GM12878 (cell line): Measurements from ENCODE around the gene GPC6. TPM values are rescaled to one million over a fixed set of nuclear protein-coding genes. Genes with fewer than 3 reads are reported as not detected.

Source experiments
- ATAC-seq: fragments of 200-7000 bp; cut with Tn5 transposase; 3 replicates; pipeline ENCODE4 v1.9.1; 2020; ENCODE audit warnings: mild to moderate bottlenecking, moderate library complexity
- BruUV-seq: library from RNA; stranded (reverse); fragments of 400-500 nt; replicated peaks from 2 replicates; lab custom pipeline; 2021; lab: Mats Ljungman, UMichigan
- CTCF ChIA-PET: fragments of 300-600 bp; sonication (Branson Sonifier 250); formaldehyde crosslinking; extraction: SDS; loops from one replicate; lab custom pipeline; 2021; ENCODE audit warnings: inconsistent platforms; lab: Yijun Ruan, JAX
- POLR2A ChIA-PET: fragments of 350-600 bp; formaldehyde crosslinking; extraction: SDS; loops from one replicate; lab custom pipeline; 2021; ENCODE audit warnings: inconsistent platforms; lab: Charles Lee
- RAD21 ChIA-PET: fragments of 300-600 bp; sonication (Branson Sonifier 250); formaldehyde crosslinking; loops from one replicate; lab custom pipeline; 2023; ENCODE audit warnings: antibody characterized with exemption; ENCODE audit not compliant: unreplicated experiment; lab: Charles Lee
- SMC1A ChIA-PET: fragments of 300-600 bp; sonication (Branson Sonifier 250); formaldehyde crosslinking; loops from one replicate; lab custom pipeline; 2023; ENCODE audit not compliant: unreplicated experiment, uncharacterized antibody; lab: Charles Lee
- DNase-seq: peaks from one replicate; pipeline ENCODE4 v3.0.0-alpha.2; 2011; ENCODE audit warnings: low read depth, low spot score
- FAIRE-seq: peaks from 3 replicates; lab custom pipeline; 2011; peaks lifted over from hg19 to GRCh38; lab: Jason Lieb, UNC
- H2AFZ ChIP-seq: 2 replicates; pipeline ENCODE4 v1.6.0; 2011; ENCODE audit warnings: low read depth, low read length, control low read depth; ENCODE audit not compliant: control insufficient read depth
- H3K27ac ChIP-seq: 2 replicates; pipeline ENCODE4 v1.5.1; 2011; ENCODE audit warnings: control low read depth; ENCODE audit not compliant: control insufficient read depth, insufficient read depth
- H3K27me3 ChIP-seq, 2 experiments: replicated peaks in 1 of 2; 2 replicates each; pipeline versions ENCODE4 v1.6.0 to v1.6.1; 2011; ENCODE audit warnings: low read length in 1 of 2; ENCODE audit not compliant: control insufficient read depth in 2 of 2, insufficient read depth in 2 of 2
- H3K36me3 ChIP-seq, 2 experiments: 2 replicates each; pipeline ENCODE4 v1.5.1; 2011; ENCODE audit warnings: low read length in 1 of 2; ENCODE audit not compliant: control insufficient read depth in 2 of 2, insufficient read depth in 2 of 2
- H3K4me1 ChIP-seq: 2 replicates; pipeline ENCODE4 v1.6.1; 2011; ENCODE audit warnings: mild to moderate bottlenecking, low read length, moderate library complexity, mixed read lengths; ENCODE audit not compliant: control insufficient read depth, insufficient read depth
- H3K4me2 ChIP-seq: 2 replicates; pipeline ENCODE4 v1.6.0; 2011; ENCODE audit warnings: control low read depth; ENCODE audit not compliant: control insufficient read depth, insufficient read depth
- H3K4me3 ChIP-seq: fragments of 200-600 bp; sonication (generic); 2 replicates; pipeline ENCODE4 v1.5.1; 2016
- H3K79me2 ChIP-seq: 2 replicates; pipeline ENCODE4 v1.6.0; 2011; ENCODE audit warnings: low read length; ENCODE audit not compliant: control insufficient read depth, insufficient read depth
- H3K9ac ChIP-seq: 2 replicates; pipeline ENCODE4 v1.8.0; 2011; ENCODE audit warnings: low read length, control low read depth, mixed read lengths; ENCODE audit not compliant: control insufficient read depth, insufficient read depth
- H3K9me3 ChIP-seq: replicated peaks from 3 replicates; pipeline ENCODE4 v1.5.1; 2011; ENCODE audit warnings: mild to moderate bottlenecking, low read length; ENCODE audit not compliant: control insufficient read depth, insufficient read depth
- H4K20me1 ChIP-seq: 2 replicates; pipeline ENCODE4 v1.6.0; 2011; ENCODE audit not compliant: control insufficient read depth, insufficient read depth
- BCL11A ChIP-seq: IDR thresholded peaks from 2 replicates; pipeline ENCODE4 v1.6.1; 2011; ENCODE audit warnings: low read depth, low read length
- BMI1 ChIP-seq: fragments of 450-650 bp; IDR thresholded peaks from 2 replicates; pipeline ENCODE4 v1.6.1; 2016; ENCODE audit warnings: mild to moderate bottlenecking, moderate library complexity, borderline replicate concordance
- CUX1 ChIP-seq: IDR thresholded peaks from 2 replicates; pipeline ENCODE4 v1.6.1; 2012; ENCODE audit warnings: improper control_type of control experiment, low read depth, low read length; ENCODE audit not compliant: insufficient replicate concordance
- HDAC2 ChIP-seq: fragments of 200-600 bp; sonication (generic); IDR thresholded peaks from 2 replicates; pipeline ENCODE4 v1.6.1; 2017
- IKZF1 ChIP-seq: fragments of 450-650 bp; conservative IDR thresholded peaks from 2 replicates; pipeline ENCODE4 v1.6.1; 2017; ENCODE audit warnings: antibody characterized with exemption, mild to moderate bottlenecking
- IKZF2 ChIP-seq, 2 experiments: fragments of 450-650 bp; IDR thresholded peaks; 2 replicates each; pipeline ENCODE4 v1.6.1; 2017; ENCODE audit warnings: mild to moderate bottlenecking in 2 of 2, moderate library complexity in 2 of 2
- IRF4 ChIP-seq: IDR thresholded peaks from 2 replicates; pipeline ENCODE4 v1.6.1; 2011; ENCODE audit warnings: low read depth, low read length
- MEF2A ChIP-seq: IDR thresholded peaks from 2 replicates; pipeline ENCODE4 v1.6.1; 2011; ENCODE audit warnings: low read depth, mild to moderate bottlenecking, low read length, moderate library complexity; ENCODE audit not compliant: insufficient read depth
- NFYB ChIP-seq: IDR thresholded peaks from 2 replicates; pipeline ENCODE4 v1.6.1; 2011; ENCODE audit warnings: low read depth, mild to moderate bottlenecking, low read length, improper control_type of control experiment, moderate library complexity; ENCODE audit not compliant: insufficient read depth
- NRF1 ChIP-seq: conservative IDR thresholded peaks from 2 replicates; pipeline ENCODE4 v1.6.1; 2011; ENCODE audit warnings: mild to moderate bottlenecking, low read depth, low read length, improper control_type of control experiment
- RAD21 ChIP-seq: IDR thresholded peaks from 2 replicates; pipeline ENCODE4 v1.6.1; 2011; ENCODE audit warnings: mild to moderate bottlenecking, low read depth, low read length, moderate library complexity; ENCODE audit not compliant: insufficient read depth
- RBBP5 ChIP-seq: fragments of 200-600 bp; sonication (generic); conservative IDR thresholded peaks from 2 replicates; pipeline ENCODE4 v1.6.1; 2016
- RCOR1 ChIP-seq: conservative IDR thresholded peaks from 2 replicates; pipeline ENCODE4 v1.6.1; 2012; ENCODE audit warnings: low read depth, low read length, improper control_type of control experiment
- ZBTB11 ChIP-seq: fragments of 450-650 bp; formaldehyde crosslinking; IDR thresholded peaks from 2 replicates; pipeline ENCODE4 v1.5.0; 2022; ENCODE audit warnings: mild to moderate bottlenecking, missing genetic modification characterization
- ZSCAN29 ChIP-seq: fragments of 450-650 bp; IDR thresholded peaks from 2 replicates; pipeline ENCODE4 v1.6.1; 2017; ENCODE audit warnings: mild to moderate bottlenecking, moderate library complexity
- WGBS: methylation state at CpG from one replicate; pipeline ENCODE4 v1.1.6; 2016; ENCODE audit warnings: low lambda C conversion rate; ENCODE audit not compliant: insufficient replicate concordance, insufficient coverage; ENCODE audit errors: missing lambda C conversion rate; 5-methylcytosine and 5-hydroxymethylcytosine counted together
- in situ Hi-C: fragments of 300-500 bp; cut with MboI; formaldehyde crosslinking; loops from 9 replicates; pipeline ENCODE4 v1.14.3; 2018; ENCODE audit warnings: mixed read lengths
- intact Hi-C: fragments of 100-400 bp; cut with micrococcal nuclease; formaldehyde crosslinking; loops from one replicate; pipeline ENCODE4 v1.14.2; 2022; ENCODE audit not compliant: unreplicated experiment
- polyA plus RNA-seq, 11 experiments: library from polyadenylated mRNA; depleted of rRNA in 4 of 11; unstranded in 6 of 11; stranded (reverse) in 5 of 11; fragments of >200 nt; fragmentation: Nextera tagmentation in 4 of 11; fragmentation: Illumina TruSeq in 1 of 11; extraction: Ambion mirVana in 4 of 11; extraction: Trizol in 1 of 11; gene quantifications; 1 replicate in 1 of 11; 2 replicates in 10 of 11; pipeline versions ENCODE4 v1.2.1 to v1.2.3, GENCODE V29; 2011 to 2016; ENCODE audit warnings: inconsistent platforms in 2 of 11, missing spikeins in 2 of 11, low read depth in 1 of 11
- total RNA-seq, 4 experiments: library from RNA; depleted of rRNA in 3 of 4; stranded (reverse); fragments of >200 nt in 3 of 4; fragmentation: Illumina TruSeq in 1 of 4; extraction: Trizol in 1 of 4; gene quantifications; 2 replicates each; pipeline versions ENCODE4 v1.2.1 to v1.2.3, GENCODE V29; 2013 to 2021
- TF ChIP-seq, protein P1 (sequence below): fragments of 450-650 bp; IDR thresholded peaks from 2 replicates; pipeline ENCODE4 v1.6.1; 2016; ENCODE audit warnings: mild to moderate bottlenecking

Gene GPC6
- total and polyA plus RNA-seq, 10 of the 15 experiments (the other 5 are each of a cell fraction or from before 2014, with no cell fraction given) = 0.03 to 0.04 (median 0.03) TPM; not detected in 7

GRCh38 chr13:94160875-94161274, 934.3 kb downstream of the GPC6 start:
- in situ Hi-C loops = no loop called here
- ATAC-seq = no peak
- no peak overlapping the region for H3K9ac ChIP-seq
- no peak overlapping the region for H3K27ac ChIP-seq
- SMC1A ChIA-PET = no interaction called here
- intact Hi-C loops = no loop called here
- H3K79me2 ChIP-seq = no peaks in the 10 kb centered on the region
- no peak overlapping the region for H3K4me2 ChIP-seq
- H4K20me1 ChIP-seq = no peaks in the 10 kb centered on the region
- WGBS = 24% methylated on average over 2 of the region's 2 CpGs
- H3K9me3 ChIP-seq = no peaks in the 10 kb centered on the region
- POLR2A ChIA-PET = no interaction called here
- H3K27me3 ChIP-seq = no peaks in the 10 kb centered on the region
- no peak overlapping the region for H3K4me3 ChIP-seq
- FAIRE-seq = no peak
- no TSS peak for BruUV-seq
- CTCF ChIA-PET = no interaction called here
- RAD21 ChIA-PET = no interaction called here
- H3K4me1 ChIP-seq = no peaks in the 10 kb centered on the region
- DNase-seq = no peak
- no peak overlapping the region for H2AFZ ChIP-seq
- H3K36me3 ChIP-seq = no peaks in the 10 kb centered on the region
- TF ChIP-seq HDAC2 (no peak), IKZF2 (IDR thresholded peaks at IDR 0.05) (no peak), NRF1 (no peak), IKZF1 (no peak), BMI1 (no peak), BCL11A (no peak), MEF2A (no peak), CUX1 (no peak), ZSCAN29 (no peak), IRF4 (no peak), RAD21 (no peak), NFYB (no peak), RBBP5 (no peak), RCOR1 (no peak), ZBTB11 (CRISPR knock-in tag) (no peak)
- TF ChIP-seq, protein P1, sequence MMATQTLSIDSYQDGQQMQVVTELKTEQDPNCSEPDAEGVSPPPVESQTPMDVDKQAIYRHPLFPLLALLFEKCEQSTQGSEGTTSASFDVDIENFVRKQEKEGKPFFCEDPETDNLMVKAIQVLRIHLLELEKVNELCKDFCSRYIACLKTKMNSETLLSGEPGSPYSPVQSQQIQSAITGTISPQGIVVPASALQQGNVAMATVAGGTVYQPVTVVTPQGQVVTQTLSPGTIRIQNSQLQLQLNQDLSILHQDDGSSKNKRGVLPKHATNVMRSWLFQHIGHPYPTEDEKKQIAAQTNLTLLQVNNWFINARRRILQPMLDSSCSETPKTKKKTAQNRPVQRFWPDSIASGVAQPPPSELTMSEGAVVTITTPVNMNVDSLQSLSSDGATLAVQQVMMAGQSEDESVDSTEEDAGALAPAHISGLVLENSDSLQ = no peak
